Ishikawa (cell line): ENCODE results near the gene STAMBP.

Source experiments
- CEBPB ChIP-seq: IDR thresholded peaks from 2 replicates; pipeline ENCODE4 v1.6.1; 2012
- CREB1 ChIP-seq: IDR thresholded peaks from 2 replicates; pipeline ENCODE4 v1.6.1; 2012; ENCODE audit warnings: low read depth
- EGR1 ChIP-seq: IDR thresholded peaks from 2 replicates; pipeline ENCODE4 v1.6.1; 2012
- EP300 ChIP-seq: IDR thresholded peaks from 2 replicates; pipeline ENCODE4 v1.6.1; 2012; ENCODE audit warnings: borderline replicate concordance
- FOXM1 ChIP-seq: IDR thresholded peaks from 2 replicates; pipeline ENCODE4 v1.6.1; 2012; ENCODE audit warnings: low read depth, borderline replicate concordance
- NFIC ChIP-seq: IDR thresholded peaks from 2 replicates; pipeline ENCODE4 v1.6.1; 2012
- RAD21 ChIP-seq: IDR thresholded peaks from 2 replicates; pipeline ENCODE4 v1.6.1; 2012; ENCODE audit warnings: low read depth
- TAF1 ChIP-seq: IDR thresholded peaks from 2 replicates; pipeline ENCODE4 v1.6.1; 2012; ENCODE audit warnings: low read depth, mild to moderate bottlenecking
- TCF12 ChIP-seq: IDR thresholded peaks from 2 replicates; pipeline ENCODE4 v1.6.1; 2012; ENCODE audit warnings: low read depth
- TEAD4 ChIP-seq: IDR thresholded peaks from 2 replicates; pipeline ENCODE4 v1.6.1; 2012
- YY1 ChIP-seq: IDR thresholded peaks from 2 replicates; pipeline ENCODE4 v1.6.1; 2012; ENCODE audit warnings: low read depth
- ZBTB7A ChIP-seq: IDR thresholded peaks from 2 replicates; pipeline ENCODE4 v1.6.1; 2012; ENCODE audit warnings: low read depth
- TF ChIP-seq, protein P1 (sequence below): IDR thresholded peaks from 2 replicates; pipeline ENCODE4 v1.6.1; 2012
- TF ChIP-seq, protein P2 (sequence below): IDR thresholded peaks from 2 replicates; pipeline ENCODE4 v1.6.1; 2012; ENCODE audit warnings: low read depth, mild to moderate bottlenecking
- TF ChIP-seq, protein P3 (sequence below): IDR thresholded peaks from 2 replicates; pipeline ENCODE4 v1.6.1; 2012

STAMBP gene

GRCh38 chr2:73894475-73894850, 65.7 kb downstream of the STAMBP start:
- TF ChIP-seq, protein P1, sequence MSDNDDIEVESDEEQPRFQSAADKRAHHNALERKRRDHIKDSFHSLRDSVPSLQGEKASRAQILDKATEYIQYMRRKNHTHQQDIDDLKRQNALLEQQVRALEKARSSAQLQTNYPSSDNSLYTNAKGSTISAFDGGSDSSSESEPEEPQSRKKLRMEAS = no peak

DNA sequence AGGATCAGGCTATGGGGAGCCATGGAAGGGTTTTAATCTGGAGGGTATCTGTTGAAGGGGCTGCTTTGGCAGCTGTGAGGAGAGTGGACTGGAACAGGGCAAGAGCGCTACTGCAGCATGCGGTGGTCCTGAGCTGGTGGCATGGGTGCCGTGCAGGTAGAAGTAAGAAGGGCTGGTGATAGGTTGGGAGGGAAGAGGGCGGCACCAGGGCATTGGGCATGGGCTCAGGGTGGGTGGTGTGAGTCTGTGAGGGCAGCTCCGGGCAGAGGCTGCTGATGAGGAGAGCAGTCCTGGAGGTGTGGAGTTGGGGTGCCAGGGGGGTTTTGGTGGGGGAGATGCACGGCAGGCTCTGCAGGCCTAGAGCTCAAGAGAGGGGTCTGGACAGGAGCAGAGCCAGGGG, 66.1 kb downstream of the STAMBP start:
- no peak for TF ChIP-seq EP300
- TF ChIP-seq, protein P1 = no peak

DNA sequence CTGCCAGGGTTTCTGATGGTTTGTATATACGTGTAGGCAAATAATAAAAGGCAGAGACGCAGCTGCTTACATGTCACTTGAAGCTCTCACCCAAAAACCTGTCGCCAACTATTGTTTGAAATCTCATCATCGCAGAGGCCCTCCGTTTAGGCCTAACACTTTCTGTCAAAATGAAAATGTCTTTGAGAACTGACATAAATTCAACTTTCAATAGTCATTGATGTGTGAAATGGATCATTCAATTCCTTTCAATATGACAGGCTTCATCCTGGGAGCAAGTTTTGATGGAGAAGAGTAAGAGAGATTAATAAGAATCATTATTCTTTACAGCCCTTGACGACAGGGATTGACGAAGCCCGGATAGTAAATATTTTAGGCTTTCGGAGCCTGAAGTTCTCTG, 66.7 kb downstream of the STAMBP start:
- TF ChIP-seq RAD21 (no peak), EP300 (no peak), EGR1 (no peak), ZBTB7A (no peak), CEBPB (no peak), YY1 (no peak), TCF12 (no peak), TEAD4 (no peak), NFIC (no peak), FOXM1 (no peak), CREB1 (no peak)
- TF ChIP-seq, protein P2, sequence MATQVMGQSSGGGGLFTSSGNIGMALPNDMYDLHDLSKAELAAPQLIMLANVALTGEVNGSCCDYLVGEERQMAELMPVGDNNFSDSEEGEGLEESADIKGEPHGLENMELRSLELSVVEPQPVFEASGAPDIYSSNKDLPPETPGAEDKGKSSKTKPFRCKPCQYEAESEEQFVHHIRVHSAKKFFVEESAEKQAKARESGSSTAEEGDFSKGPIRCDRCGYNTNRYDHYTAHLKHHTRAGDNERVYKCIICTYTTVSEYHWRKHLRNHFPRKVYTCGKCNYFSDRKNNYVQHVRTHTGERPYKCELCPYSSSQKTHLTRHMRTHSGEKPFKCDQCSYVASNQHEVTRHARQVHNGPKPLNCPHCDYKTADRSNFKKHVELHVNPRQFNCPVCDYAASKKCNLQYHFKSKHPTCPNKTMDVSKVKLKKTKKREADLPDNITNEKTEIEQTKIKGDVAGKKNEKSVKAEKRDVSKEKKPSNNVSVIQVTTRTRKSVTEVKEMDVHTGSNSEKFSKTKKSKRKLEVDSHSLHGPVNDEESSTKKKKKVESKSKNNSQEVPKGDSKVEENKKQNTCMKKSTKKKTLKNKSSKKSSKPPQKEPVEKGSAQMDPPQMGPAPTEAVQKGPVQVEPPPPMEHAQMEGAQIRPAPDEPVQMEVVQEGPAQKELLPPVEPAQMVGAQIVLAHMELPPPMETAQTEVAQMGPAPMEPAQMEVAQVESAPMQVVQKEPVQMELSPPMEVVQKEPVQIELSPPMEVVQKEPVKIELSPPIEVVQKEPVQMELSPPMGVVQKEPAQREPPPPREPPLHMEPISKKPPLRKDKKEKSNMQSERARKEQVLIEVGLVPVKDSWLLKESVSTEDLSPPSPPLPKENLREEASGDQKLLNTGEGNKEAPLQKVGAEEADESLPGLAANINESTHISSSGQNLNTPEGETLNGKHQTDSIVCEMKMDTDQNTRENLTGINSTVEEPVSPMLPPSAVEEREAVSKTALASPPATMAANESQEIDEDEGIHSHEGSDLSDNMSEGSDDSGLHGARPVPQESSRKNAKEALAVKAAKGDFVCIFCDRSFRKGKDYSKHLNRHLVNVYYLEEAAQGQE = no peak
- TF ChIP-seq, protein P3, sequence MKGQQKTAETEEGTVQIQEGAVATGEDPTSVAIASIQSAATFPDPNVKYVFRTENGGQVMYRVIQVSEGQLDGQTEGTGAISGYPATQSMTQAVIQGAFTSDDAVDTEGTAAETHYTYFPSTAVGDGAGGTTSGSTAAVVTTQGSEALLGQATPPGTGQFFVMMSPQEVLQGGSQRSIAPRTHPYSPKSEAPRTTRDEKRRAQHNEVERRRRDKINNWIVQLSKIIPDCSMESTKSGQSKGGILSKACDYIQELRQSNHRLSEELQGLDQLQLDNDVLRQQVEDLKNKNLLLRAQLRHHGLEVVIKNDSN = no peak
- TF ChIP-seq, protein P1 = no peak

DNA sequence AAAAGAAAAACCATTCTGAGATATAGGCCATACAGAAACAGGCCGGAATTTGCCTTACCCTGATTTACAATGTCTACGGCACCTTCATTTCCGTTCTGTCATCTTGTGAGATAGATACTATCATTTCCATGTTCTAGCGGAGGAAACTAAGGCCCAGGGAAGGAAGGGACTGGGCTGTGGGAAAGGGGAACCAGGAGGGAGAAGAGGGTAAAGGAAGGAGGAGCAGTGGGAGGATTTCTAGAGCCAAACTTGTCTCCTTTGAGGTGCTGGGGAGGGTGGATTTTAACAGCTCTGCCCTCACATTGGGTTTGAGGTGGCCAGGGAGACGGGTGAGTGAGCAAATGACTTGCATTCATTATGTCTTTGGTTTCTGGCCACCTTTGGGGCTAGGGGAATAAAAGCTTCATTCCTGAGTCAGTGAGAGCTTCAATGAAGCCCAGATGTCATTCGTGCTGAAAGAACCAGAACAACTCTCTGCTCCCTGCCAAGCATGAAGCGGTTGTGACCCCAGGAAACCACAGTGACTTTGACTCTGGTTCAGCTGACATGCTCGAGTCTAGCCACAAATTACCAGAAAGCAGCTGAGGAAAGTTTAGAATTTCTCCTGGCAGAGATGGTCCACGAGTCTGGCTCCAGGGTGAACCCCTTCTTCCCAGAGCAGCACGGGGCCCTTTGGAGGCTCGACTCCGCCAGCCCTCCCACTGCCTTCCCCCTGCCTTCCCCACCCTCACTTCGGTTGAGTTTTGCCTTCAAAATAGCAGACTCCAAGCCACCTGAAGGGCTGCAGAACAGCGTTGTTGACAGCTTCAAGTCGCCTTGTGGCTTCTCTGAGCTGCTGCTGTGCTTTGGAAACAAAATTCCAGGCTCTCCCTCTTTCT, 67.8 kb downstream of the STAMBP start:
- TF ChIP-seq FOXM1 (no peak), YY1 (no peak)

- TF ChIP-seq, protein P2 = peak; percentile 16; the same call in 1 of the 2 replicates
- no peak for TF ChIP-seq TEAD4
Measured at GRCh38 chr2:73897240-73897583, 68.5 kb downstream of the STAMBP start.

GRCh38 chr2:73897934-73898333, 69.2 kb downstream of the STAMBP start:
- TF ChIP-seq TCF12 (no peak), TAF1 (no peak)
- TF ChIP-seq, protein P1 = no peak

GRCh38 chr2:73899801-73900336, 71.1 kb downstream of the STAMBP start:
- no peak for TF ChIP-seq TEAD4
- TF ChIP-seq TCF12 = no peak
- TF ChIP-seq, protein P3 = no peak
- TF ChIP-seq, protein P1 = no peak
- no peak for TF ChIP-seq EP300
- TF ChIP-seq, protein P2 = no peak
- TF ChIP-seq CEBPB = no peak
- TF ChIP-seq FOXM1 = no peak
- no peak for TF ChIP-seq ZBTB7A
- no peak for TF ChIP-seq NFIC
- TF ChIP-seq CREB1 = no peak
- TF ChIP-seq TAF1 = no peak
- no peak for TF ChIP-seq RAD21
- TF ChIP-seq EGR1 = no peak
- no peak for TF ChIP-seq YY1
